Heart left ventricle (tissue), 13 donors: ENCODE measurements around the gene C2orf74.

Experiments used
- POLR2A ChIP-seq, 2 donors: fragments of 450-650 bp; IDR thresholded peaks; one replicate each; pipeline ENCODE4 v1.6.1; 2017; ENCODE audit warnings: antibody characterized with exemption in 2 of 2, mild to moderate bottlenecking in 2 of 2, moderate library complexity in 2 of 2
- TF ChIP-seq, protein P1 (sequence below), 12 donors: fragments of 200-600 bp; sonication (generic) in 4 of 12; IDR thresholded peaks; one replicate each; pipeline versions ENCODE4 v1.5.0 to v1.8.0; 2018 to 2022; ENCODE audit warnings: antibody characterized with exemption in 12 of 12, mild to moderate bottlenecking in 5 of 12
- donor health status: ischemic (EF 13 %, LVEDD 7.1; RV severe dilation, severe dysfunction).
- donor health status: DM: no; HTN: yes; CAD: no.
- donor health status: DM: no; HTN: no; CAD: no.
- donor health status: ischemic (EF 25% LVEDD 6.9; RV normal size, moderate dysfunction).
- donor health status: ischemic (EF 25% LVEDD 5.7; RV mildly dilated, moderate dysfunction).
- donor health status: ischemic (EF 35%, LVEDD 5.7; RV mildly dilated, moderate dysfunction).
- donor health status: nonischemic (EF 11% LVEDD 7.7; RV severe dilation, severe dysfunction).
- donor health status: DM: yes; HTN: yes; CAD: no.
- donor health status: PGD.
- donor health status: ischemic (EF 29% LVEDD 5.4; RV normal size, mild dysfunction).
- donor health status: nonischemic (EF 23%, LVEDD 6.1; RV moderate dilation, normal function).

- no peak for TF ChIP-seq POLR2A (IDR thresholded peaks at IDR 0.05)
- TF ChIP-seq, protein P1, sequence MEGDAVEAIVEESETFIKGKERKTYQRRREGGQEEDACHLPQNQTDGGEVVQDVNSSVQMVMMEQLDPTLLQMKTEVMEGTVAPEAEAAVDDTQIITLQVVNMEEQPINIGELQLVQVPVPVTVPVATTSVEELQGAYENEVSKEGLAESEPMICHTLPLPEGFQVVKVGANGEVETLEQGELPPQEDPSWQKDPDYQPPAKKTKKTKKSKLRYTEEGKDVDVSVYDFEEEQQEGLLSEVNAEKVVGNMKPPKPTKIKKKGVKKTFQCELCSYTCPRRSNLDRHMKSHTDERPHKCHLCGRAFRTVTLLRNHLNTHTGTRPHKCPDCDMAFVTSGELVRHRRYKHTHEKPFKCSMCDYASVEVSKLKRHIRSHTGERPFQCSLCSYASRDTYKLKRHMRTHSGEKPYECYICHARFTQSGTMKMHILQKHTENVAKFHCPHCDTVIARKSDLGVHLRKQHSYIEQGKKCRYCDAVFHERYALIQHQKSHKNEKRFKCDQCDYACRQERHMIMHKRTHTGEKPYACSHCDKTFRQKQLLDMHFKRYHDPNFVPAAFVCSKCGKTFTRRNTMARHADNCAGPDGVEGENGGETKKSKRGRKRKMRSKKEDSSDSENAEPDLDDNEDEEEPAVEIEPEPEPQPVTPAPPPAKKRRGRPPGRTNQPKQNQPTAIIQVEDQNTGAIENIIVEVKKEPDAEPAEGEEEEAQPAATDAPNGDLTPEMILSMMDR (IDR thresholded peaks at IDR 0.05): no peak
Observed at GRCh38 chr2:61125798-61126197, 36.2 kb upstream of the C2orf74 start.
